H1 (cell line): Measurements from ENCODE around the gene NXN. TPM values are rescaled to one million over a fixed set of nuclear protein-coding genes. Genes with fewer than 3 reads are reported as not detected.

ENCODE experiments used
- CTCF ChIA-PET: fragments of 300-600 bp; sonication (Branson Sonifier 250); formaldehyde crosslinking; loops from one replicate; lab custom pipeline; 2021; ENCODE audit not compliant: partially characterized antibody; lab: Charles Lee
- POLR2A ChIA-PET: fragments of 300-600 bp; sonication (Branson Sonifier 250); formaldehyde crosslinking; loops from one replicate; lab custom pipeline; 2021; ENCODE audit warnings: inconsistent platforms; ENCODE audit not compliant: partially characterized antibody; lab: Charles Lee
- DNase-seq, 2 experiments: peaks; one replicate each; pipeline versions ENCODE4 v3.0.0 to v3.0.0-alpha.2; 2010 to 2022; ENCODE audit warnings: low spot score in 2 of 2, low read depth in 1 of 2, mixed read lengths in 1 of 2
- FAIRE-seq: peaks from 2 replicates; lab custom pipeline; 2011; peaks lifted over from hg19 to GRCh38; lab: Jason Lieb, UNC
- H2AFZ ChIP-seq: 2 replicates; pipeline ENCODE4 v1.8.1; 2012; ENCODE audit warnings: low read length, inconsistent platforms
- H2AK5ac ChIP-seq: 2 replicates; pipeline ENCODE4 v1.6.1; 2013; ENCODE audit warnings: low read depth, low read length
- H2BK120ac ChIP-seq: replicated peaks from 2 replicates; pipeline ENCODE3; 2013; ENCODE audit warnings: low read depth, low read length, inconsistent platforms
- H2BK12ac ChIP-seq: 2 replicates; pipeline ENCODE4 v1.6.1; 2013; ENCODE audit warnings: low read depth, low read length
- H2BK15ac ChIP-seq: 2 replicates; pipeline ENCODE4 v1.6.1; 2013; ENCODE audit warnings: low read length
- H2BK20ac ChIP-seq: 2 replicates; pipeline ENCODE4 v1.6.1; 2013; ENCODE audit warnings: low read length
- H2BK5ac ChIP-seq: 2 replicates; pipeline ENCODE4 v1.6.1; 2013; ENCODE audit warnings: low read depth, low read length
- H3K14ac ChIP-seq: 2 replicates; pipeline ENCODE4 v1.6.1; 2013; ENCODE audit warnings: inconsistent platforms; ENCODE audit not compliant: insufficient read length
- H3K18ac ChIP-seq: 2 replicates; pipeline ENCODE4 v1.6.1; 2013; ENCODE audit warnings: low read length; ENCODE audit errors: extremely low read depth
- H3K23ac ChIP-seq: 2 replicates; pipeline ENCODE4 v1.6.1; 2013; ENCODE audit warnings: inconsistent platforms; ENCODE audit not compliant: insufficient read length
- H3K23me2 ChIP-seq: 2 replicates; pipeline ENCODE4 v1.6.1; 2013; ENCODE audit warnings: low read depth, low read length
- H3K27ac ChIP-seq: 2 replicates; pipeline ENCODE4 v1.6.1; 2011; ENCODE audit warnings: low read depth, low read length, inconsistent platforms
- H3K27me3 ChIP-seq, 4 experiments: replicated peaks in 1 of 4; 1 replicate in 1 of 4; 2 replicates in 3 of 4; pipeline versions ENCODE4 v1.6.1 to v1.8.1; 2011 to 2013; ENCODE audit warnings: low read length in 3 of 4, mild to moderate bottlenecking in 3 of 4, inconsistent platforms in 2 of 4, mixed read lengths in 2 of 4, moderate library complexity in 1 of 4; ENCODE audit not compliant: control insufficient read depth in 3 of 4, insufficient read depth in 3 of 4; ENCODE audit errors: extremely low read depth in 1 of 4
- H3K36me3 ChIP-seq, 4 experiments: 2 replicates each; pipeline versions ENCODE4 v1.6.1 to v1.8.1; 2011 to 2013; ENCODE audit warnings: mild to moderate bottlenecking in 4 of 4, low read length in 3 of 4, moderate library complexity in 2 of 4, control low read depth in 1 of 4, inconsistent platforms in 1 of 4; ENCODE audit not compliant: insufficient read depth in 4 of 4, control insufficient read depth in 2 of 4
- H3K4ac ChIP-seq: replicated peaks from 2 replicates; pipeline ENCODE3; 2013; ENCODE audit warnings: low read length, low read depth, mixed read lengths, inconsistent platforms; ENCODE audit not compliant: insufficient read length
- H3K4me1 ChIP-seq, 4 experiments: replicated peaks in 1 of 4; 1 replicate in 1 of 4; 2 replicates in 3 of 4; pipeline versions ENCODE4 v1.6.1 to v1.8.1; 2011 to 2013; ENCODE audit warnings: low read length in 3 of 4, inconsistent platforms in 2 of 4, mixed read lengths in 1 of 4; ENCODE audit not compliant: insufficient read depth in 4 of 4, control insufficient read depth in 3 of 4
- H3K4me2 ChIP-seq, 2 experiments: 2 replicates each; pipeline versions ENCODE4 v1.6.1 to v1.8.1; 2011 to 2013; ENCODE audit warnings: low read depth in 2 of 2, low read length in 2 of 2, control low read depth in 1 of 2, inconsistent platforms in 1 of 2, mild to moderate bottlenecking in 1 of 2; ENCODE audit not compliant: insufficient read depth in 1 of 2
- H3K4me3 ChIP-seq, 4 experiments: fragments of 200-600, 300-600 bp in 1 of 4; sonication (generic), shearing (Covaris generic), sonication (Bioruptor Twin) in 1 of 4; 2 replicates each; pipeline versions ENCODE4 v1.5.1 to v1.8.1; 2011 to 2016; ENCODE audit warnings: low read length in 4 of 4, low read depth in 3 of 4, control low read depth in 2 of 4, inconsistent platforms in 2 of 4, mild to moderate bottlenecking in 2 of 4, mixed read lengths in 1 of 4, moderate library complexity in 1 of 4; ENCODE audit not compliant: insufficient read depth in 2 of 4; ENCODE audit errors: extremely low read depth in 1 of 4
- H3K56ac ChIP-seq: replicated peaks from 2 replicates; pipeline ENCODE3; 2013; ENCODE audit warnings: low read depth, mild to moderate bottlenecking, mixed read lengths, low read length, inconsistent platforms; ENCODE audit not compliant: insufficient read length
- H3K79me1 ChIP-seq: 2 replicates; pipeline ENCODE4 v1.6.1; 2013; ENCODE audit warnings: low read depth, low read length, control low read depth
- H3K79me2 ChIP-seq, 2 experiments: 2 replicates each; pipeline versions ENCODE4 v1.6.1 to v1.8.1; 2012 to 2013; ENCODE audit warnings: low read length in 2 of 2, mild to moderate bottlenecking in 2 of 2, inconsistent platforms in 1 of 2; ENCODE audit not compliant: insufficient read depth in 2 of 2, control insufficient read depth in 1 of 2
- H3K9ac ChIP-seq, 4 experiments: replicated peaks in 1 of 4; 1 replicate in 1 of 4; 2 replicates in 3 of 4; pipeline versions ENCODE4 v1.6.1 to v1.8.1; 2011 to 2013; ENCODE audit warnings: low read depth in 3 of 4, low read length in 3 of 4, control low read depth in 2 of 4, mild to moderate bottlenecking in 2 of 4, moderate library complexity in 2 of 4, inconsistent platforms in 1 of 4; ENCODE audit errors: extremely low read depth in 1 of 4
- H3K9me3 ChIP-seq, 2 experiments: 2 replicates each; pipeline versions ENCODE4 v1.6.1 to v1.8.1; 2012 to 2013; ENCODE audit warnings: mild to moderate bottlenecking in 2 of 2, moderate library complexity in 2 of 2, control low read depth in 1 of 2, inconsistent platforms in 1 of 2, low read depth in 1 of 2, low read length in 1 of 2, mixed read lengths in 1 of 2; ENCODE audit not compliant: insufficient read depth in 2 of 2
- H4K20me1 ChIP-seq, 2 experiments: replicated peaks in 1 of 2; 2 replicates each; pipeline versions ENCODE3 to v1.8.1; 2011 to 2013; ENCODE audit warnings: inconsistent platforms in 2 of 2, low read length in 2 of 2, mild to moderate bottlenecking in 1 of 2; ENCODE audit not compliant: insufficient read depth in 2 of 2, control insufficient read depth in 1 of 2
- H4K5ac ChIP-seq: 2 replicates; pipeline ENCODE4 v1.6.1; 2013; ENCODE audit warnings: low read length, low read depth, mixed read lengths, inconsistent platforms; ENCODE audit not compliant: insufficient read length
- H4K8ac ChIP-seq: 2 replicates; pipeline ENCODE4 v1.8.0; 2013; ENCODE audit warnings: mild to moderate bottlenecking, moderate library complexity, low read length, inconsistent platforms; ENCODE audit not compliant: insufficient read depth; ENCODE audit errors: extremely low read depth
- H4K91ac ChIP-seq: replicated peaks from 2 replicates; pipeline ENCODE3; 2013; ENCODE audit warnings: low read length, mixed read lengths, inconsistent platforms; ENCODE audit not compliant: insufficient read length
- EGR1 ChIP-seq: IDR thresholded peaks from 2 replicates; pipeline ENCODE4 v1.6.1; 2011; ENCODE audit warnings: low read depth, low read length, borderline replicate concordance
- EZH2 ChIP-seq: fragments of 200-600 bp; sonication (generic); IDR thresholded peaks from 2 replicates; pipeline ENCODE4 v1.7.1; 2012; ENCODE audit warnings: low read depth, mild to moderate bottlenecking, moderate library complexity, low read length, inconsistent platforms; ENCODE audit not compliant: severe bottlenecking
- HDAC6 ChIP-seq: IDR thresholded peaks from one replicate; pipeline ENCODE4 v1.7.1; 2012; ENCODE audit warnings: low read depth, mild to moderate bottlenecking, inconsistent platforms, low read length, moderate library complexity
- NRF1 ChIP-seq: IDR thresholded peaks from 2 replicates; pipeline ENCODE4 v1.6.1; 2011; ENCODE audit warnings: mild to moderate bottlenecking, low read depth, low read length, improper control_type of control experiment
- POLR2A ChIP-seq, 2 experiments: IDR thresholded peaks; 1 replicate in 1 of 2; 2 replicates in 1 of 2; pipeline ENCODE4 v1.6.1; 2011; ENCODE audit warnings: low read depth in 2 of 2, low read length in 2 of 2, mild to moderate bottlenecking in 2 of 2; ENCODE audit errors: control extremely low read depth in 1 of 2
- RAD21 ChIP-seq, 2 experiments: IDR thresholded peaks in 1 of 2; conservative IDR thresholded peaks in 1 of 2; 2 replicates each; pipeline ENCODE4 v1.6.1; 2011; ENCODE audit warnings: low read depth in 2 of 2, low read length in 2 of 2, improper control_type of control experiment in 1 of 2, inconsistent platforms in 1 of 2, mild to moderate bottlenecking in 1 of 2, moderate library complexity in 1 of 2
- RFX5 ChIP-seq: IDR thresholded peaks from 2 replicates; pipeline ENCODE4 v1.6.1; 2011; ENCODE audit warnings: low read depth, low read length, improper control_type of control experiment, borderline replicate concordance
- SIX5 ChIP-seq: IDR thresholded peaks from 2 replicates; pipeline ENCODE4 v1.6.1; 2011; ENCODE audit warnings: mild to moderate bottlenecking, low read depth, low read length
- TBP ChIP-seq: IDR thresholded peaks from 2 replicates; pipeline ENCODE4 v1.6.1; 2011; ENCODE audit warnings: low read depth, low read length, improper control_type of control experiment
- WGBS, 2 experiments: shearing (Covaris generic) in 1 of 2; methylation state at CpG; one replicate each; pipeline versions ENCODE4 v1.1.6 to v1.1.7; 2013 to 2015; ENCODE audit warnings: low lambda C conversion rate in 2 of 2, mixed read lengths in 2 of 2, inconsistent platforms in 1 of 2, low coverage in 1 of 2, missing lambda C conversion rate in 1 of 2; ENCODE audit not compliant: insufficient replicate concordance in 2 of 2, insufficient coverage in 1 of 2, insufficient read length in 1 of 2; ENCODE audit errors: extremely low coverage in 1 of 2, missing lambda C conversion rate in 1 of 2; 5-methylcytosine and 5-hydroxymethylcytosine counted together
- polyA plus RNA-seq, 7 experiments: library from polyadenylated mRNA; depleted of rRNA in 3 of 7; stranded (reverse) in 5 of 7; unstranded in 2 of 7; fragments of >200 nt in 5 of 7; fragments of 200-250 nt in 2 of 7; gene quantifications; 1 replicate in 5 of 7; 2 replicates in 1 of 7; 4 replicates in 1 of 7; pipeline versions ENCODE4 v1.2.1 to v1.2.3, GENCODE V29; 2011 to 2013; ENCODE audit warnings: missing spikeins in 2 of 7, mixed read lengths in 2 of 7
- total RNA-seq: library from RNA; stranded (reverse); fragmentation: NEBNext Ultra II Directional; extraction: Animal tissue kit (Norgen Biotek cat#: 25700); gene quantifications from 2 replicates; pipeline ENCODE4 v1.2.1, GENCODE V29; 2021

Gene NXN
- total and polyA plus RNA-seq, 2 of the 8 experiments (the other 6 are each of a cell fraction or from before 2014, with no cell fraction given): 94.1 to 107 TPM

DNA sequence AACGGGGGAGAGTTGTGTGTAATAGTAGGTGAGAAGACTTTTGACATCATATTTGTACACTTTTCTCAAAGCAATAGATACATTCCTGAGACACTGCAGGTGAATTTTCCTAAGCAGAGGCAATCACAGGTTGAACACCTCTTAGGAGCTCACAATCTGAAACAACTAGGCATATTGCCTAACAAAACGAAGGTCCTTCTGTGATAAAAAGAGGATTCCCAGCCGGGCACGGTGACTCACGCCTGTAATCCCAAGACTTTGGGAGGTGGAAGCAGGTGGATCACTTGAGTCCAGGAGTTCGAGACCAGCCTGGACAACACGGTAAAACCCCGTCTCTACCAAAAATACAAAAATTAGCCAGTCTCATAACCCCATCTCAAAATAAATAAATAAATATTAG is 17.4 kb downstream of the NXN start:
- H4K20me1 ChIP-seq: peaks cover 9 to 12% of the 10 kb centered on the region in 2 experiments
- H3K79me2 ChIP-seq: peaks cover 15 to 80% of the 10 kb centered on the region in 2 experiments
- peaks cover 13% of the 10 kb centered on the region for H3K79me1 ChIP-seq
- H3K4me3 ChIP-seq: no peak overlapping the region; a peak in 1 of 8 replicates
- POLR2A ChIA-PET: interaction anchor here (1.1 to 1.2 kb wide), 3 partner anchors 9 to 12 kb away, joined by 3 to 4 read pairs (median 3); no protein-coding TSS in a partner anchor
- no peak overlapping the region for H2BK12ac ChIP-seq
- H3K9ac ChIP-seq: no peak overlapping the region
- H3K4ac ChIP-seq: no peak overlapping the region
- H2BK120ac ChIP-seq: no peak overlapping the region
- no peak for FAIRE-seq
- peak overlapping the region; percentile 48; the same call in 1 of the 2 replicates for H3K18ac ChIP-seq
- no peak overlapping the region for H3K27ac ChIP-seq
- TF ChIP-seq EZH2 (no peak), RAD21 (IDR thresholded peaks at IDR 0.05 in 1 of 2, conservative IDR thresholded peaks at IDR 0.05 in 1 of 2; ENCODE audit: low read depth in 2 of 2, low read length in 2 of 2) (no peak), NRF1 (no peak), HDAC6 (no peak), SIX5 (no peak), RFX5 (no peak), EGR1 (no peak), TBP (no peak), POLR2A (IDR thresholded peaks at IDR 0.05; ENCODE audit: control extremely low read depth in 1 of 2, low read depth in 2 of 2, low read length in 2 of 2) (no peak)
- H3K4me1 ChIP-seq: peaks cover 7 to 24% (median 20%) of the 10 kb centered on the region in 4 experiments
- no peak overlapping the region for H4K91ac ChIP-seq
- no peak overlapping the region for H3K14ac ChIP-seq
- DNase-seq: no peak
- WGBS, 2 experiments: 77% methylated on average over 8 of the region's 8 CpGs; no CpG with 5 or more reads in 1 of the 2 experiments
- no peaks in the 10 kb centered on the region for H3K36me3 ChIP-seq
- H2BK15ac ChIP-seq: 0 out of 2 replicates have a peak overlapping the region, but pooled peaks have one; percentile 29
- peak overlapping the region; percentile 72; the same call in 1 of the 2 replicates for H2BK20ac ChIP-seq
- CTCF ChIA-PET: interaction anchor here (1.1 to 4.4 kb wide), 9 partner anchors 10 to 167 kb away, joined by 3 to 16 read pairs (median 4); partner anchors contain the start of genes NXN and TIMM22
- H2AK5ac ChIP-seq: no peak overlapping the region; the same call in 1 of the 2 replicates
- H3K56ac ChIP-seq: no peak overlapping the region
- peak overlapping the region in 1 of 2 experiments; percentile 46; a peak in 1 of 4 replicates for H3K4me2 ChIP-seq
- no peak overlapping the region for H2BK5ac ChIP-seq
- H3K23ac ChIP-seq: no peak overlapping the region
- H2AFZ ChIP-seq: no peak overlapping the region
- H3K9me3 ChIP-seq: no peaks in the 10 kb centered on the region
- H3K27me3 ChIP-seq: no peaks in the 10 kb centered on the region
- H4K8ac ChIP-seq: no peak overlapping the region
- no peak overlapping the region for H4K5ac ChIP-seq
- H3K23me2 ChIP-seq: no peaks in the 10 kb centered on the region
